Measurements from ENCODE around the gene RHOT2. TPM values are rescaled to one million over a fixed set of nuclear protein-coding genes. Genes with fewer than 3 reads are reported as not detected.
"Not testable (repeated sequence)": the region's sequence is repeated elsewhere in the genome, so short reads cannot be mapped to it uniquely, and the experiment has no call there.

The RHOT2 gene
- total and polyA plus RNA-seq, 9 donors, result 31.6 to 88.7 (median 66.4) TPM

DNA sequence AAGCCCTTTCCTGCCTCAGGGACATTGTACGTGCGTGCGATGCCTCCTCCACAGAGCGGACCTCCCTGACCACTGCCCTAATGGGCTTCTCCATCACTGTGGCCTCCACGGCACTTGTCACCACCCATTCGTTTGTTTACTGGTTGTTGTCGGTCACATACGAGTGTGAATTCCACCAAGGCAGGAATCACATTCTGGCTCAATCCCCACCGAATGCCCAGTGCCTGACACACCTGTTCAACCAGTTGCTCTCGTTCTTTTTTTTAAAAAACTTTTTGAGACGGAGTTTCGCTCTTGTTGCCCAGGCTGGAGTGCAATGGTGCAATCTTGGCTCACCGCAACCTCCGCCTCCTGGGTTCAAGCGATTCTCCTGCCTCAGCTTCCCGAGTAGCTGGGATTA is 23.3 kb downstream of the RHOT2 start:
- Histone ChIP-seq H3K4me1 (ENCODE audit: control insufficient read depth, insufficient read depth, low read length) (peaks cover 30% of the 10 kb centered on the region), H3K27me3 (ENCODE audit: control insufficient read depth, insufficient read depth, low read length) (peaks cover 53% of the 10 kb centered on the region)
- WGBS (ENCODE audit: insufficient coverage), result 82% methylated on average over 10 of the region's 16 CpGs

DNA sequence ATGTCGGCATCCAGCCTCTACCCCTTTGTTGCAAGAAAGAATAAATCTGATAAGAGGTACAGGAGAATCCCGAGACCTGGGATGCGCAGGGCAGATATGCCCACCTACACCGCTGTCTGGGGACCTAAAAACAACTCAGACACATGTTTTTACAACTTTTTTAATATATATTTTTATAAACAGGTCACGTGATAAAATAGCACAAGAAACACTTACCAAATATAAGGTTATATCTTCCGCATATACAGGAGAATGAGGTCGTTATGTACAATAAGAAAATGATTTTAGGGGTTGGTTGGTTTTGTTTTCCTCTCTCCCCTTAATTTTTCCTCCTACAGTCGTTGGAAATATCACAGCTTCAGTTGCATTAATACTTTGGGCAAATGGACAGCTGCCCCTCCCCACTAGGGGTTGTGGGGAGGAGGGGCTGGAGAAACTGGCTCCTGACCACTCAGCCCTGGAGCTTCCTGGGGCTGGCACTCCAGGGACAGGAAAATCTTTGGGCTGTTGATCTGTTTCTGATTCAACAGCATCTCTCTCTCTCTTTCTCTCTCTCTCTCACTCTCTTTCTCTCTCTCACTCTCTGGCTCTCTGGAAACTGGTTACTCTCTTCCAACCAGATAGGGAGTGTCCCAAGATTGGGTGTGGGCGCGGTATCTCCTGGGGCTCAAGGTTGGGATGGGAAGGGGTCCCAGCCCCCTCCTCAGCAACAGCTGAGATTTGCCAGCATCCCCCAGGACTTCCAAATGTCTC is 24.6 kb downstream of the RHOT2 start:
- Histone ChIP-seq H3K27ac (ENCODE audit: low read length) (no peak overlapping the region), H3K4me1 (ENCODE audit: control insufficient read depth, insufficient read depth, low read length) (peaks cover 30% of the 10 kb centered on the region), H3K4me3 (ENCODE audit: low read length) (no peak overlapping the region), H3K9me3 (replicated peaks; ENCODE audit: control insufficient read depth, low read depth, low read length) (no peaks in the 10 kb centered on the region), H3K36me3 (ENCODE audit: control insufficient read depth, insufficient read depth, low read length) (peaks cover under 1% of the 10 kb centered on the region), H3K27me3 (ENCODE audit: control insufficient read depth, insufficient read depth, low read length) (peaks cover 62% of the 10 kb centered on the region)
- no peak for DNase-seq
- WGBS (ENCODE audit: insufficient coverage), result 90% methylated on average over 2 of the region's 10 CpGs

More for the DNA sequence above, 23.3 kb downstream of the RHOT2 start:
- H3K36me3 ChIP-seq (ENCODE audit: control insufficient read depth, insufficient read depth, low read length), result peaks cover 14% of the 10 kb centered on the region
- H3K9me3 ChIP-seq (replicated peaks; ENCODE audit: control insufficient read depth, low read depth, low read length); H3K27ac ChIP-seq (ENCODE audit: low read length); DNase-seq; H3K4me3 ChIP-seq (ENCODE audit: low read length): not testable (repeated sequence)

DNA sequence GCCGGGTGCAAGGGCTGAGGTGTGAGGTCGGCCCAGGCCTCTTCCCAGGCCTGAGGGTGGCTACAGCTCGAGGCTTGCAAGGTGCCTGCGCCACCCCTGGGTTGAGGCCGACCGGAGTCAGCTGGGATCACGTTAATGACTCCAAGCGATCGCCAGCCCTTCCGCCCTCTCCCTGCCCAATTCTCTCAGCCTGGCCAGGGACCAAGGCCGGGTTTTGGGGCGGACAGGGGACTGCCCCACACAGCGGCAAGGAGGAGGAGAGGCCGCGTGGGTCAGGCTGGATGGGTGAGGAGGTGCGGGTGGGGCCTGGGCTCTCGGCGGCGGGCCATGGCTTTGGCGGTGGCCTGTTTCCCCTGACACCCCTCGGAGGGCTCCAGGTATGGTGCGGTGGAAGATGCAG is 25.4 kb downstream of the RHOT2 start:
- H3K4me3 ChIP-seq (ENCODE audit: low read length), result no peak overlapping the region
- DNase-seq, result no peak
- H3K9me3 ChIP-seq (replicated peaks; ENCODE audit: control insufficient read depth, low read depth, low read length), result no peaks in the 10 kb centered on the region
- peaks cover 67% of the 10 kb centered on the region for H3K27me3 ChIP-seq (ENCODE audit: control insufficient read depth, insufficient read depth, low read length)
- no peak overlapping the region for H3K27ac ChIP-seq (ENCODE audit: low read length)
- 21% methylated on average over 17 of the region's 22 CpGs for WGBS (ENCODE audit: insufficient coverage)
- peaks cover 30% of the 10 kb centered on the region for H3K4me1 ChIP-seq (ENCODE audit: control insufficient read depth, insufficient read depth, low read length)
- no peaks in the 10 kb centered on the region for H3K36me3 ChIP-seq (ENCODE audit: control insufficient read depth, insufficient read depth, low read length)

DNA sequence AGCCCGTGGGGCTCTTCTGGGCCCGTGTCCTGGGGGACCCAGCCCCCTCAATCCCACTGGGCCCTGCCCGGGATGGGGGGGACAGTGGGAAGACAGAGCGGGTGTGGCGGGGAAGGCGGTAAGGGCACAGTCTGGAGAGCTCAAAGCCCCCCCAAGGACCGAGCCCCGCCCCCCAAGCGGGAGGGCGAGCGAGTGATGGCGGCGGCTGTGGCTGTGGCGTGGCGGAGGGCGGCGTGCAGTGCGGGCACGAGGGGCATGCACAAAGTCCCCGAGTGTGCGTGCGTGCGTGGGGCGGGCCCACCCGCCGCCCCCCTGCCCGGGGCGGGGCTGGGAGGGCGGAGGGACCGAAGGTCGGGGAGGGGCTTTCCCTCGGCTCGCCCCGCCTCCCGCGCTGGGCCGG is 25.8 kb downstream of the RHOT2 start:
- Histone ChIP-seq H3K27me3 (ENCODE audit: control insufficient read depth, insufficient read depth, low read length) (peaks cover 68% of the 10 kb centered on the region), H3K4me3 (ENCODE audit: low read length) (no peak overlapping the region), H3K36me3 (ENCODE audit: control insufficient read depth, insufficient read depth, low read length) (no peaks in the 10 kb centered on the region), H3K9me3 (replicated peaks; ENCODE audit: control insufficient read depth, low read depth, low read length) (no peaks in the 10 kb centered on the region), H3K27ac (ENCODE audit: low read length) (no peak overlapping the region), H3K4me1 (ENCODE audit: control insufficient read depth, insufficient read depth, low read length) (peaks cover 30% of the 10 kb centered on the region)
- WGBS (ENCODE audit: insufficient coverage), result under 1% methylated on average over 36 of the region's 37 CpGs
- DNase-seq, result no peak

DNA sequence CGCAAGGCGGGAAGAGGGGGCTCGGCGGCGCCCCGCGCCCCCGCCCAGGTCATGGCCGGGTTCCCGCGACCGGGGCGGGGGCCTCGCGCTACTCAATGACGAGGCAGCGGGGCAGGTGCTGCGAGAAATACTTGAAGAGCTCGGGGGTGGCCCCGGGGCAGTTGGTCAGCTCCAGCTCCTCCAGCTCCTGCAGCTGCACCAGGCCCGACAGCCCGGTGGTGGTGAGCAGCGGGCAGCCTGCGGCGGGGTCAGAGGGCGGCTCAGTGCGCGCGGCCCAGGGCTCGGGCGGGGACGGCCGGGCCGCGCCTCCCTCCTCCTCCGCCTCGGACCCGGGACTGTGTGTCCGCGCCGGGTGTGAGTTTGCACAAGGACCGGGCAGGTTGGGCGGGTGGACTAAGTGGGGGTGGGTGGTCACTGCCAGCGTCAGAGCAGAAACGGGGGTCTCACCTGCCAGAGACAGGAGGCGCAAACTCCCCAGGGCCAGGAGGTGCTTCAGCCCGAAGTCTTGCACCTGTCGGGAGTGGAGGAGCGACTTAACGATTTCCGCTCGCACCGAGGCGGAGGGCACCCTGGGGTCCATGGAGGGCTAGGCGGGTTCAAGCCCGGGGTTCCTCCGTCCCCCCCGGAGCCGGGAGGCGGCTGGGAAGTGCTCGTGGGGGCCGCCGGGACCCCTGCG is 26.4 kb downstream of the RHOT2 start:
- no peaks in the 10 kb centered on the region for H3K9me3 ChIP-seq (replicated peaks; ENCODE audit: control insufficient read depth, low read depth, low read length)
- 2% methylated on average over 50 of the region's 64 CpGs for WGBS (ENCODE audit: insufficient coverage)

DNA sequence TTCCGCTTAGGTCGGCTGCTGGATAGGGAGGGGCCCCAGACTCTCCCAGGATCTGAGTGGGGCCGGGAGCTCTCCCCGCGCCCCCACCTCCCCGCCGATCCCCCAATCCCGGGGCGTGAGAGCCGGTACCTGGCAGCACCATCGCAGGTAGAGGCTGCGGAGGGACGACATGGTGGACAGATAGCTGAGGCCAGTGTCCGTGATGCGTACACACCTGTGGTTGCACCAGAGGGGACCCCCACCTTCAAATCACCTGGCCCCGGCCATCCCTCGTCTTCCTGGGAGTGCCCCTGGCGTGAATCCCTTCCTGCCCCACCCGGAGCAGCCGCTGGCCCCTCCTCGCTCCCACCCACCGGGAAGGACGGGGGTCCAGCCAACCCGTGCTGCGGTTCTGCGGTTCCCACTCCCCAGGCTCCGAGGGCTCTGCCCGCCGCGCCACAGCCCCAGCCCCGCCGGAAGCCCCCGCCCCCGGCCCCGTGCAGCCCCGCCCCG is 27.0 kb downstream of the RHOT2 start:
- H3K27me3 ChIP-seq (ENCODE audit: control insufficient read depth, insufficient read depth, low read length), result peaks cover 78% of the 10 kb centered on the region
- no peaks in the 10 kb centered on the region for H3K36me3 ChIP-seq (ENCODE audit: control insufficient read depth, insufficient read depth, low read length)
- H3K27ac ChIP-seq (ENCODE audit: low read length), result no peak overlapping the region
- H3K4me1 ChIP-seq (ENCODE audit: control insufficient read depth, insufficient read depth, low read length), result peaks cover 19% of the 10 kb centered on the region
- no peak overlapping the region for H3K4me3 ChIP-seq (ENCODE audit: low read length)
- WGBS (ENCODE audit: insufficient coverage), result 1% methylated on average over 25 of the region's 37 CpGs
- no peak for DNase-seq
- no peaks in the 10 kb centered on the region for H3K9me3 ChIP-seq (replicated peaks; ENCODE audit: control insufficient read depth, low read depth, low read length)

More for the DNA sequence above, 26.4 kb downstream of the RHOT2 start:
- H3K4me1 ChIP-seq (ENCODE audit: control insufficient read depth, insufficient read depth, low read length), result peaks cover 25% of the 10 kb centered on the region
- peaks cover 72% of the 10 kb centered on the region for H3K27me3 ChIP-seq (ENCODE audit: control insufficient read depth, insufficient read depth, low read length)
- no peaks in the 10 kb centered on the region for H3K36me3 ChIP-seq (ENCODE audit: control insufficient read depth, insufficient read depth, low read length)
- DNase-seq, result no peak
- H3K4me3 ChIP-seq (ENCODE audit: low read length), result no peak overlapping the region
- no peak overlapping the region for H3K27ac ChIP-seq (ENCODE audit: low read length)

DNA sequence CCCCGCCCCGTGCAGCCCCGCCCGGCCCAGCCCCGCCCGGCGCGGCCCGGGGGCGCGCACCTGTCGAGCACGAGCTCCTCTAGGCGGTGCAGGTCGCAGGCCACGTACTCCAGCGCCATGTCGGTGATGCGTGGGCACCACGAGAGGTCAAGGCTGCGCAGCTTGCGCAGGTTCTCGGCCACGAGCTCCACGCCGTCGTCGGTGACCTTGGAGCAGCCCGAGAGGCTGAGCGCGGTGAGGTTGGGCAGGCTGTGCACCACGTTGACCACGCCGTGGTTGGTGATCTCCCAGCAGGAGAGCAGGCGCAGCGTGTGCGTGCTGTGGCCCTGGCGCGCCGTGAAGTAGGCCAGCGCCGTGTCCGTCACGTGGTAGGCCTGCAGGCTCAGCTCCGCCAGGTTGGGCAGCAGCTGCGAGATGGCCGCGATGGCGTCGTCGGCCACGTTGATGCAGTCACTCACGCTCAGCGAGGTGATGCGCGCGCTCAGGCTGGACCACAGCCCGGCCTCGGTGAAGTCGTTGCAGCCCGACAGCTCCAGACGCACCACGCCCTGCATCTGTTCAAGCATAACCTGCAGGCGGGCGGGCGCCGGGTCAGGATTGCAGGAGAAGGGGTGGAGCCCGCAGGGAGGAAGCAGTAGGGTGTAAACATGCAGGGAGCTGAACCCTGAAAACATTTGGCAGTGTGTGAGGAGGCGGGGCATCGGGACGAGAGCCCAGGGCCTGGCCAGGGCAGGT is 27.6 kb downstream of the RHOT2 start:
- Histone ChIP-seq H3K27me3 (ENCODE audit: control insufficient read depth, insufficient read depth, low read length) (peaks cover 84% of the 10 kb centered on the region), H3K27ac (ENCODE audit: low read length) (no peak overlapping the region), H3K9me3 (replicated peaks; ENCODE audit: control insufficient read depth, low read depth, low read length) (no peaks in the 10 kb centered on the region), H3K36me3 (ENCODE audit: control insufficient read depth, insufficient read depth, low read length) (no peaks in the 10 kb centered on the region), H3K4me1 (ENCODE audit: control insufficient read depth, insufficient read depth, low read length) (peaks cover 16% of the 10 kb centered on the region), H3K4me3 (ENCODE audit: low read length) (no peak overlapping the region)
- under 1% methylated on average over 71 of the region's 71 CpGs for WGBS (ENCODE audit: insufficient coverage)
- no peak for DNase-seq

DNA sequence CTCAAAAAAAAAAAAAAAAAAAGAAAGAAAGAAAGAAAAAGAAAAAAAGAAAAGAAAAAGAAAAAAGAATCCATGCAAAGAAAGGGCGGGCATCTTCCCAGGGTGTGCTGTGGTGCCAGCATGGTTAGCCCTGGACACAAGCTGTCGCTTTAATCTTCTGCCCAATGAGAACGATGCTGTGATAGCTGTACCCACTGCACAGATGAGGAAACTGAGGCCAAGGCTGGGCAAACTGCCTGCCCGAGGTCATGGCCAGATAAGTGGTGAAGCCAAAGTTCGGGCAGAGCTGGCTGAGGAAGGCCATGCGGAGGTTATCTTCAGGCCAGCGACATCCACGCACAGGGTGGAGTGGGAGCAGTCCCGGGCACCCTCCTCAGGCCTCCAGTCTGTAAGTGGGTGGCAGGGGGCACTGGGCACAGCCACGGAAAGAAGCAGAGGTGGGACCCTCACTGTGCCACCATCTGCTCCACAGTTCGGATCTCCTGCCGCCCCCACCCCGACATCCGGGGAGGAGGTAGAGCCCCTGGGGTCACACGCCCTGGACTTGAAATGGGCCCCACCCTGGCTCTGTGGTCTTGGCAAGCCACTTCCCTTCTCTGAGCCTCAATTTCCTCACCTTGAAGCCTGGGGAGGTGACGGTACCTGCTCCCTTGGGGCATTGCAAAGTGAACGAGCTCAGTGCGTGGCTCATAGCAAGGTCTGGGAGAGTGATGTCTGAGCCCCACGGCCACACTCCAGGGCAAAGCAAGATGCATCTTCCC is 31.2 kb downstream of the RHOT2 start:
- no peak for DNase-seq
- Histone ChIP-seq H3K36me3 (ENCODE audit: control insufficient read depth, insufficient read depth, low read length) (no peaks in the 10 kb centered on the region), H3K9me3 (replicated peaks; ENCODE audit: control insufficient read depth, low read depth, low read length) (no peaks in the 10 kb centered on the region), H3K27me3 (ENCODE audit: control insufficient read depth, insufficient read depth, low read length) (peaks cover 87% of the 10 kb centered on the region), H3K4me3 (ENCODE audit: low read length) (no peak overlapping the region), H3K4me1 (ENCODE audit: control insufficient read depth, insufficient read depth, low read length) (peaks cover 19% of the 10 kb centered on the region), H3K27ac (ENCODE audit: low read length) (no peak overlapping the region)
- WGBS (ENCODE audit: insufficient coverage), result 71% methylated on average over 19 of the region's 19 CpGs

DNA sequence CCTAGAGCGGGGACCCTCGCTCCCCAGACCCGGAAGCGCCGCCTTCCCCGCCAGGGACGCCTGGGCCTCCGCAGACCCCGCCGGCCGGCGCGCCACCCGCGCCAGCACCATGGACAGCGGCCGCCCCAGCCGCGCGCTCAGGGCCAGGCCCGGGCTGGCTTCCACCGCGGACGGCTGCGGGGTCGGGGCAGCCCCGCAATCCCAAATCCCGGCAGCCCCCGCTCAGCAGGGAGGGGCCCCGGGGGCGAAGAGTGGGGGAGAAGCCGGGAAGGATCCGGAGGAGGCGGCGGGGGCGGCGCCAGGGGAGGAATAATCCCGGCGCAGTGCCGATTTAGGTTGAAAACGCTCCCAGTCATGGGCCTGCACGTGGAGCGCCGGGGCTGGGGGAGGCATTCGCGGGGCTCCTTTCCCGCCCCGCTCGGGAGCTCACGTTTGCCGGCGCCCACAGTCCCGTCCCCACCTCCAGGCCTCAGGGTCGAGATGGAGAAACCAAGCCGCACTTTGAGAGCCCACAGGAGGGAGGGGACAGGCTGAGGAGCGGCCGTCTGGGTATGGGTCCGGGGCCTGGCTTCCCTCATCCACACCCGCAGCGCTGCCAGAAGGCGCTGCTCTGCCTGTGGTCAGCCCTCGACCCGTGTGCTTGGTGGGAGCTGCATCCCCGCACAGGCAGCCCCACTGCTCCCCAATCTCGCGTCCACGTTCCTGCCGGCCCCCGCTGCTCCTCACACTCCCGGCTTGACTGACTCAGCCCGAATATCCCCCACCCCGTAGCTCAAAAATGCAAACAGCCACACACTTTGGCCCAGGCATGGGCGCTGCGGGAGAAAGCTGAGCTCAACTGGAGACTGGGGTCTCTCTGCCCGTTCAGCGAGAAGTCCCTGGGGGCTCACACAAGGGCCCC is 33.0 kb downstream of the RHOT2 start:
- peak; percentile 43 for DNase-seq
- WGBS (ENCODE audit: insufficient coverage), result 4% methylated on average over 65 of the region's 76 CpGs
- H3K9me3 ChIP-seq (replicated peaks; ENCODE audit: control insufficient read depth, low read depth, low read length), result no peaks in the 10 kb centered on the region
- peaks cover 81% of the 10 kb centered on the region for H3K27me3 ChIP-seq (ENCODE audit: control insufficient read depth, insufficient read depth, low read length)
- H3K27ac ChIP-seq (ENCODE audit: low read length), result no peak overlapping the region
- H3K4me1 ChIP-seq (ENCODE audit: control insufficient read depth, insufficient read depth, low read length), result peaks cover 6% of the 10 kb centered on the region
- H3K36me3 ChIP-seq (ENCODE audit: control insufficient read depth, insufficient read depth, low read length), result no peaks in the 10 kb centered on the region
- H3K4me3 ChIP-seq (ENCODE audit: low read length), result no peak overlapping the region

All from muscle of leg (tissue), 11 donors.